Hematopoietic multipotent progenitor cell treated with erythropoietin and hydrocortisone succinate and interleukin-3 and kit ligand, for 8 days (in vitro differentiated cells): ENCODE measurements around the gene CAPN12.
A peak's percentile ranks its signal among the peaks of the same experiment; 100 is the strongest.

Experiments
- DNase-seq: peaks from one replicate; pipeline ENCODE4 v3.0.0-alpha.2; 2015

The CAPN12 gene

GRCh38 chr19:38725469-38726283 lies 18.6 kb downstream of the CAPN12 start:
- DNase-seq = no peak

GRCh38 chr19:38723990-38724854 lies 20.1 kb downstream of the CAPN12 start:
- no peak for DNase-seq

GRCh38 chr19:38723606-38723965 lies 20.7 kb downstream of the CAPN12 start:
- DNase-seq = no peak

GRCh38 chr19:38722947-38723605 lies 21.2 kb downstream of the CAPN12 start:
- DNase-seq = no peak

- no peak for DNase-seq
Observed at GRCh38 chr19:38721979-38722773, 22.1 kb downstream of the CAPN12 start.

DNA sequence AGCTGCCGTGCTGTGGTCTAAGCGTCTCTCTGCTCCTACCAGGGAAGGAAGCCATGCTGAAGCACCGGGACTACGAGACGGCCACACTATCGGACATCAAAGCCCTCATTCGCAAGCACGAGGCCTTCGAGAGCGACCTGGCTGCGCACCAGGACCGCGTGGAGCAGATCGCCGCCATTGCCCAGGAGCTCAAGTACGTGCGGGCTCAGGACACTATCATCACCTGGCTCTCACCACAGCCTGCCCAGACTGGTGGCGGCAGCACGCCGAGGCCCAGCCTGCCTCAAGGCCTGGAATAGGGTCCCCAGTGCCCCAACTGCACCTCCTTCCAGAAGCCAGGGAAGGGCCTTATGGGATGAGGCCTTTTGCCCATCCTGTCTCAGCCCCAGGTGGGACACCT lies 22.8 kb downstream of the CAPN12 start:
- no peak for DNase-seq

GRCh38 chr19:38720559-38721236 lies 23.6 kb downstream of the CAPN12 start:
- DNase-seq = no peak

- DNase-seq = no peak
Observed at GRCh38 chr19:38719761-38720558, 24.3 kb downstream of the CAPN12 start.

GRCh38 chr19:38718747-38719543 lies 25.3 kb downstream of the CAPN12 start:
- DNase-seq = no peak

GRCh38 chr19:38717855-38718254 lies 26.4 kb downstream of the CAPN12 start:
- DNase-seq = no peak

DNA sequence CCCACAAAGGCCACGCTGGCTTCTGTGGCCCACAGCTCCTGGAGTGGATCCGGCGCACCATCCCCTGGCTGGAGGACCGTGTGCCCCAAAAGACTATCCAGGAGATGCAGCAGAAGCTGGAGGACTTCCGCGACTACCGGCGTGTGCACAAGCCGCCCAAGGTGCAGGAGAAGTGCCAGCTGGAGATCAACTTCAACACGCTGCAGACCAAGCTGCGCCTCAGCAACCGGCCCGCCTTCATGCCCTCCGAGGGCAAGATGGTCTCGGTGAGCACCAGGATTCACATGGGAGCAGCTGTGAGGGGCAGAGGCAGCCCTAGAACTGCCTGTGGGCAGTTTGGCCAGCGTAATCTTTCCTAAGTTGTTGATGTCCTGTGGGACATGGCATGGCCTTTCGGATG lies 27.2 kb downstream of the CAPN12 start:
- no peak for DNase-seq

- peak; percentile 41 for DNase-seq
Observed at GRCh38 chr19:38715555-38715954, 28.7 kb downstream of the CAPN12 start.

DNA sequence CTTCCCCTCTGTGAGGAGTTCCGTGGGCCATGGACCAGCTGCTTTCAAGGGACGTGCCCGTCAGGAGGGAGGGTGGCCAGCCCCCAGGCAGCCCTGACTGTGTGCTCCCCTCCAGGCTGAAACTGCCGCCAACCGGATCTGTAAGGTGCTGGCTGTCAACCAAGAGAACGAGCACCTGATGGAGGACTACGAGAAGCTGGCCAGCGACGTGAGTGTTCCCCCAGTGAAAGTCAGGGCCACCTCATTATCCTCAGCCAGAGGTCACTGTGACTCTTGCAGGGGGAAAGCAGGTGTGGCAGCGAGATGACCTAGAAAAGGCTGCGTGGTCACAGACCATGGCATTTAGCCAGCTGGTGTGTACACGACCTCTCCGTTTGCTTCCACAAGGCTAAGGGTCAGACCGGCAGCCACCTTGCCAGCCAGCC lies 29.9 kb downstream of the CAPN12 start:
- no peak for DNase-seq

GRCh38 chr19:38713865-38714264 lies 30.4 kb downstream of the CAPN12 start:
- DNase-seq = no peak

GRCh38 chr19:38713227-38713649 lies 31.0 kb downstream of the CAPN12 start:
- no peak for DNase-seq

- DNase-seq = no peak
Observed at GRCh38 chr19:38712161-38712748, 32.0 kb downstream of the CAPN12 start.

GRCh38 chr19:38711726-38712153 lies 32.5 kb downstream of the CAPN12 start:
- DNase-seq = no peak

DNA sequence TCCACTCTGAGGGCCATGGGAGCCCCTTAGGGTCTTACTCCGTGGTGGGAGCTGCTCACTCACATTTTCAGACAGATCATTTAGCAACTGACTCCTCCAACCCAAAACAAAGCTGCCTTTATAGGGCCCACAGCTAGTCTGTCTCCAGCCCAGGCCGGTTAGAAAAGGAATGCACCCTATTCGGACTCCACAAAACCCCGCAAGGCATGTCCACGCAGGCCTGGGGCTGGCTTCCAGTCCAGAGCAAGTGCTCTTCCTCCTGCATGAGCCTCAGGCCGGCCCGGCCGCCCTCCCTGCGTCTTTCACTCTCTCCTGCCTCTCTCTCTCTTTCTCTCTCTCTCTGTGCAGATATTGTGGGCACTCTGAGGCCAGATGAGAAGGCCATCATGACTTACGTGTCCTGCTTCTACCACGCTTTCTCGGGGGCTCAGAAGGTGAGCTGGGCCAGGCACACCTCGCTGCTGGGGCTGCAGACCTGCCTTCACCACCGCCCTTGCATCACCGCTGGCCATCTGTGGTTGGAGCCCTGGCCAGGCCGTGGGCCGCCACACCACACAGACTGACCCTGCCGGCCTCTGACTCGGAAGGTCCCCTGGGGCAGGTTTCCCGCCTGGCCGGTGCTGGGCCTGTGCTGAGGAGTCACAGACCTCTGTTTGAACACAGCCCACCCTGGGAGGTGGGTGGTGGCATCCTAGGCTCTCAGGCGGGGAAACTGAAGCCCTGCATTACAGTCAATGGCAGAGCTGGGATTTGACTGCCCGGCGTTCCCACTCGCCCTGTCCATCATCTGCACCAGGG lies 33.1 kb downstream of the CAPN12 start:
- DNase-seq = no peak

- no peak for DNase-seq
Observed at GRCh38 chr19:38710416-38710702, 33.9 kb downstream of the CAPN12 start.
